ENCODE measurements around the gene AIFM2. TPM values are rescaled to one million over a fixed set of nuclear protein-coding genes. Genes with fewer than 3 reads are reported as not detected.
"Not testable (repeated sequence)": the region's sequence is repeated elsewhere in the genome, so short reads cannot be mapped to it uniquely, and the experiment has no call there.

The AIFM2 gene
- total RNA-seq, 5 donors from 2014 or later (not counting 1 experiment from before 2014, with no cell fraction given), result 3.2 to 5.8 (median 5.1) TPM

DNA sequence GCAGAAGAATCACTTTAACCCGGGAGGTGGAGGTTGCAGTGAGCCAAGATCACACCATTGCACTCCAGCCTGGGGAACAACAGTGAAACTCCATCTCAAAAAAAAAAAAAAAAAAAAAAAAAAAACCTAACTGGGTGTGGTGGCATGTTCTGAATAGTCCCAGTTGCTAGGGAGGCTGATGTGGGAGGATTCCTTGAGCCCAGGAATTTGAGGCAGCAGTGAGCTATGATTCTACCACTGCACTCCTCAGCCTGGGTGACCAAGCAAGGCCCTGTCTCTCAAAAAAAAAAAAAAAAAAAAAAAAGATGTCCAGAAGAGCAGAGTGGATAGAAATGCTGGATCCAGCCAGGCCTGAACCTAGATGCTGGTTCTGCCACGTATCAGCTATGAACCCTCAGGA, 51.8 kb downstream of the AIFM2 start:
- H3K27ac ChIP-seq (ENCODE audit: low read length); H3K4me1 Mint-ChIP-seq; H3K36me3 ChIP-seq (ENCODE audit: control insufficient read depth in 2 of 2, extremely low read depth in 1 of 2, insufficient read depth in 1 of 2, low read length in 1 of 2); H3K9me3 Mint-ChIP-seq; H3K36me3 Mint-ChIP-seq; H3K4me1 ChIP-seq (ENCODE audit: control insufficient read depth in 1 of 2, extremely low read depth in 1 of 2, insufficient read depth in 2 of 2, low read length in 2 of 2); H3K27ac Mint-ChIP-seq; H3K4me3 ChIP-seq (ENCODE audit: control insufficient read depth in 1 of 2, extremely low read depth in 1 of 2, low read length in 1 of 2); ATAC-seq (replicated peaks in 1 of 4); H3K9me3 ChIP-seq; DNase-seq; H3K4me3 Mint-ChIP-seq: not testable (repeated sequence)
- H3K27me3 Mint-ChIP-seq, result peaks cover 5 to 11% of the 10 kb centered on the region in 2 donors
- ChIA-PET POLR2A (interaction anchor here in 1 of 2 donors (0.6 kb wide), 1 partner anchor 785 kb away, joined by 4 read pairs; no protein-coding TSS in a partner anchor), CTCF (interaction anchor here in 1 of 2 donors (0.7 kb wide), 1 partner anchor 352 kb away, joined by 3 read pairs; no protein-coding TSS in a partner anchor)
- 86% methylated on average over 1 of the region's 2 CpGs for WGBS (ENCODE audit: insufficient coverage)
- peaks cover 0 to 13% of the 10 kb centered on the region in 2 experiments for H3K27me3 ChIP-seq (replicated peaks in 1 of 2; ENCODE audit: control insufficient read depth in 2 of 2, extremely low read depth in 1 of 2, insufficient read depth in 2 of 2, low read length in 1 of 2)

- POLR2A ChIA-PET, result no interaction called here
- H3K27ac Mint-ChIP-seq, result no peak overlapping the region
These were observed 53.7 kb downstream of the AIFM2 start for GRCh38 chr10:70078937-70079336.

DNA sequence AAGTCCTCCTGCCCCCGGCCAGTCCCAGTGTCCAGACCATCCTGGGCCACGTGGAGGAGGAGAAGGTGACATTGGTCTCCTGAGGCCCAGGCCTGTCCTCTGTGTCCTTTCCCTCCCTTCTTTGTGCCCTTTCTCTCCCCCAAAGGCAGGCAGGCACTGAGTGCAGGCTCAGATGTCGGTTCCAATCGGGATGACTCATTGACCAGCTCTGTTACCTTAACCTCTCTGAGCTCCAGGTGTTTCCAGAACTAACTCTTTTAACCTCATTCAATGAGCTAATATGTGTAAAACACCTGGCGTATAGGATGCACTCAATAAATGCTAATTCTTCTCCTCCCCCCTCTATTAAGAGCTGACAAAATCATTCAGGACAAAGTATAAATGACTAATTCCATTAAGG, 54.3 kb downstream of the AIFM2 start:
- Histone ChIP-seq H3K27ac (ENCODE audit: low read length) (no peak overlapping the region), H3K4me1 (ENCODE audit: control insufficient read depth in 1 of 2, extremely low read depth in 1 of 2, insufficient read depth in 2 of 2, low read length in 2 of 2) (no peaks in the 10 kb centered on the region), H3K4me3 (ENCODE audit: control insufficient read depth in 1 of 2, extremely low read depth in 1 of 2, low read length in 1 of 2) (no peak overlapping the region), H3K9me3 (no peaks in the 10 kb centered on the region), H3K36me3 (ENCODE audit: control insufficient read depth in 2 of 2, extremely low read depth in 1 of 2, insufficient read depth in 1 of 2, low read length in 1 of 2) (no peaks in the 10 kb centered on the region), H3K27me3 (replicated peaks in 1 of 2; ENCODE audit: control insufficient read depth in 2 of 2, extremely low read depth in 1 of 2, insufficient read depth in 2 of 2, low read length in 1 of 2) (peaks cover 0 to 19% of the 10 kb centered on the region in 2 experiments)
- H3K27ac Mint-ChIP-seq, result no peak overlapping the region
- 67% methylated on average over 2 of the region's 5 CpGs for WGBS (ENCODE audit: insufficient coverage)
- no peaks in the 10 kb centered on the region for H3K36me3 Mint-ChIP-seq
- POLR2A ChIA-PET, result no interaction called here
- H3K9me3 Mint-ChIP-seq, result no peaks in the 10 kb centered on the region
- H3K4me1 Mint-ChIP-seq, result no peaks in the 10 kb centered on the region
- DNase-seq (no peak), ATAC-seq (replicated peaks in 1 of 4) (no peak)
- H3K4me3 Mint-ChIP-seq, result no peak overlapping the region
- CTCF ChIA-PET, result interaction anchor here in 1 of 2 donors (0.6 kb wide), 1 partner anchor 216 kb away, joined by 4 read pairs; no protein-coding TSS in a partner anchor
- H3K27me3 Mint-ChIP-seq, result peaks cover 5 to 11% of the 10 kb centered on the region in 2 donors

More at GRCh38 chr10:70078937-70079336, 53.7 kb downstream of the AIFM2 start:
- Mint-ChIP-seq H3K4me1 (no peaks in the 10 kb centered on the region), H3K4me3 (no peak overlapping the region), H3K27me3 (peaks cover 5 to 11% of the 10 kb centered on the region in 2 donors), H3K9me3 (no peaks in the 10 kb centered on the region), H3K36me3 (no peaks in the 10 kb centered on the region)
- WGBS (ENCODE audit: insufficient coverage), result 84% methylated on average over 5 of the region's 7 CpGs
- DNase-seq (no peak), ATAC-seq (replicated peaks in 1 of 4) (no peak)
- Histone ChIP-seq H3K27me3 (replicated peaks in 1 of 2; ENCODE audit: control insufficient read depth in 2 of 2, extremely low read depth in 1 of 2, insufficient read depth in 2 of 2, low read length in 1 of 2) (peaks cover 0 to 19% of the 10 kb centered on the region in 2 experiments), H3K4me3 (ENCODE audit: control insufficient read depth in 1 of 2, extremely low read depth in 1 of 2, low read length in 1 of 2) (no peak overlapping the region), H3K9me3 (no peaks in the 10 kb centered on the region), H3K4me1 (ENCODE audit: control insufficient read depth in 1 of 2, extremely low read depth in 1 of 2, insufficient read depth in 2 of 2, low read length in 2 of 2) (no peaks in the 10 kb centered on the region), H3K36me3 (ENCODE audit: control insufficient read depth in 2 of 2, extremely low read depth in 1 of 2, insufficient read depth in 1 of 2, low read length in 1 of 2) (no peaks in the 10 kb centered on the region), H3K27ac (ENCODE audit: low read length) (no peak overlapping the region)
- CTCF ChIA-PET, result interaction anchor here in 1 of 2 donors (1.0 kb wide), 1 partner anchor 285 kb away, joined by 3 read pairs; no protein-coding TSS in a partner anchor

DNA sequence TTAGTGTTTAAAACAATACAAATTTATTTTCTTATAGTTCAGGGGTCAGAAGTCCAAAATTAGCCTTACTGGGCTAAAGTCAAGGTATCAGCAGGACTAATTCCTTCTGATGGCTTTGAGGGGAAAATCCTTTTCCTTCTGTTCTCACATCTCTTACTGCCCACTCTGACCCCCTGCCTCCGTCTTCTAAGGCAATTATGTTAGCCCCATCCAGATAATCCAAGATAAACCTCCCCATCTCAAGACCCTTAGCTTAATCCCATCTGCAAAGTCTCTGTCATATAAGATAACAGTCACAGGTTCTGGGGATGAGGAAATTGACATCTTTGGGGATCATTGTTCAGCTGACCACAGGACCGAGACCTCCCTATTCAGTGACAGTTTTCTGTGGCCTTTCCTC, 57.7 kb downstream of the AIFM2 start:
- WGBS (ENCODE audit: insufficient coverage), result 80% methylated on average over 1 of the region's 2 CpGs
- Mint-ChIP-seq H3K4me1 (no peaks in the 10 kb centered on the region), H3K36me3 (no peaks in the 10 kb centered on the region), H3K9me3 (no peaks in the 10 kb centered on the region), H3K27ac (no peak overlapping the region), H3K4me3 (no peak overlapping the region), H3K27me3 (peaks cover 5 to 11% of the 10 kb centered on the region in 2 donors)
- H3K27me3 ChIP-seq (replicated peaks in 1 of 2; ENCODE audit: control insufficient read depth in 2 of 2, extremely low read depth in 1 of 2, insufficient read depth in 2 of 2, low read length in 1 of 2), result peaks cover 0 to 16% of the 10 kb centered on the region in 2 experiments
- POLR2A ChIA-PET, result no interaction called here
- H3K4me1 ChIP-seq (ENCODE audit: control insufficient read depth in 1 of 2, extremely low read depth in 1 of 2, insufficient read depth in 2 of 2, low read length in 2 of 2), result no peaks in the 10 kb centered on the region
- no peaks in the 10 kb centered on the region for H3K9me3 ChIP-seq
- ATAC-seq (replicated peaks in 1 of 4) (no peak), DNase-seq (no peak)
- no peak overlapping the region for H3K4me3 ChIP-seq (ENCODE audit: control insufficient read depth in 1 of 2, extremely low read depth in 1 of 2, low read length in 1 of 2)
- CTCF ChIA-PET, result no interaction called here
- H3K36me3 ChIP-seq (ENCODE audit: control insufficient read depth in 2 of 2, extremely low read depth in 1 of 2, insufficient read depth in 1 of 2, low read length in 1 of 2), result no peaks in the 10 kb centered on the region
- no peak overlapping the region for H3K27ac ChIP-seq (ENCODE audit: low read length)

DNA sequence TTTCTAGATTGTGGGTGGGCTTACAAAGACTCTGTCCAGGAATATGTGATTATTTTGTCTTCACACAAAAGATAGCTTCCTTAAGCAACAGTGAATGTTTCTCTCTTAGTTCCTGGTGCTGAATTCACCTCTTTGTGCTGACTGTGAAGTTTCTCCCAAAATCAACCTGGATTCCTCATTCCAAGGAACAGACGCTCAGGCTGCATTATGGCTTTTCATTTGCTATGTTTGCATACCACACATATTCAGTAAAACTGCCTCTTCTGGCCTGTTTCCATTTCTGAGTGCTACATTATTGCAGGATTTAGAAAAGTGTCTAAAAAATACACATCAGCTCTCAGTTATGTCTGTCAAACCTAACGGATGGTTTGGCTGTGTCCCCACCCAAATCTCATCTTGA, 58.5 kb downstream of the AIFM2 start:
- no peak overlapping the region for H3K27ac ChIP-seq (ENCODE audit: low read length)
- H3K4me3 ChIP-seq (ENCODE audit: control insufficient read depth in 1 of 2, extremely low read depth in 1 of 2, low read length in 1 of 2), result no peak overlapping the region
- no peaks in the 10 kb centered on the region for H3K9me3 ChIP-seq
- DNase-seq (no peak), ATAC-seq (replicated peaks in 1 of 4) (no peak)
- H3K27me3 ChIP-seq (replicated peaks in 1 of 2; ENCODE audit: control insufficient read depth in 2 of 2, extremely low read depth in 1 of 2, insufficient read depth in 2 of 2, low read length in 1 of 2), result peaks cover 0 to 16% of the 10 kb centered on the region in 2 experiments
- Mint-ChIP-seq H3K4me1 (no peaks in the 10 kb centered on the region), H3K9me3 (no peaks in the 10 kb centered on the region), H3K27me3 (peaks cover 5 to 8% of the 10 kb centered on the region in 2 donors), H3K36me3 (no peaks in the 10 kb centered on the region), H3K4me3 (no peak overlapping the region), H3K27ac (no peak overlapping the region)
- no peaks in the 10 kb centered on the region for H3K4me1 ChIP-seq (ENCODE audit: control insufficient read depth in 1 of 2, extremely low read depth in 1 of 2, insufficient read depth in 2 of 2, low read length in 2 of 2)
- no peaks in the 10 kb centered on the region for H3K36me3 ChIP-seq (ENCODE audit: control insufficient read depth in 2 of 2, extremely low read depth in 1 of 2, insufficient read depth in 1 of 2, low read length in 1 of 2)
- ChIA-PET POLR2A (no interaction called here), CTCF (no interaction called here)
- WGBS (ENCODE audit: insufficient coverage), result no CpG with 5 or more reads among the region's 2 CpGs

DNA sequence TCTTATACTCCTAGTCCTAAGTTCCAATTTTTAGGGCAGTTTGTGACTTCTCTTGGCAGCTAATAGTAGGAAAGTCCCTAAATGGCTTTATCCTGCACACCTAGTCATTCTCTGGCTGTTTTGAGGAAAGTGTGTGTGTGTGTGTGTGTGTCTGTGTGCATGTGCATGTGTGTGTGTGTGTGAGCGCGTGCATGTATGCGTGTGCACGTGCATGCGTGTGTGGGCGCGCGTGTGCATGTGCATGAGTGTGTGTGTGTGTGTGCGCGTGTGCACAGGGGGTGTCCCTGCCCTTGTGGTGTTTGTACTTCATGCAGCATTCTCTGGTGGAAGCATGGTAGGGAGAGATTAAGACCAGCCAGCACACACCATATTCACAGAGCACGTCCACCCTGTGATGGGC, 61.8 kb downstream of the AIFM2 start:
- Histone ChIP-seq H3K36me3 (ENCODE audit: control insufficient read depth in 2 of 2, extremely low read depth in 1 of 2, insufficient read depth in 1 of 2, low read length in 1 of 2) (no peaks in the 10 kb centered on the region), H3K27ac (ENCODE audit: low read length) (no peak overlapping the region), H3K4me1 (ENCODE audit: control insufficient read depth in 1 of 2, extremely low read depth in 1 of 2, insufficient read depth in 2 of 2, low read length in 2 of 2) (no peaks in the 10 kb centered on the region), H3K27me3 (replicated peaks in 1 of 2; ENCODE audit: control insufficient read depth in 2 of 2, extremely low read depth in 1 of 2, insufficient read depth in 2 of 2, low read length in 1 of 2) (peaks cover 0 to 6% of the 10 kb centered on the region in 2 experiments), H3K9me3 (no peaks in the 10 kb centered on the region), H3K4me3 (ENCODE audit: control insufficient read depth in 1 of 2, extremely low read depth in 1 of 2, low read length in 1 of 2) (no peak overlapping the region)
- Mint-ChIP-seq H3K27me3 (no peaks in the 10 kb centered on the region), H3K9me3 (no peaks in the 10 kb centered on the region), H3K4me1 (no peaks in the 10 kb centered on the region), H3K27ac (no peak overlapping the region), H3K4me3 (no peak overlapping the region), H3K36me3 (no peaks in the 10 kb centered on the region)
- ChIA-PET POLR2A (no interaction called here), CTCF (interaction anchor here in 1 of 2 donors (0.6 kb wide), 1 partner anchor 12 kb away, joined by 3 read pairs; no protein-coding TSS in a partner anchor)
- no peak for DNase-seq
- ATAC-seq (replicated peaks in 1 of 4), result no peak
- 98% methylated on average over 8 of the region's 11 CpGs for WGBS (ENCODE audit: insufficient coverage)

GRCh38 chr10:70069346-70069745, 63.3 kb downstream of the AIFM2 start:
- no peak overlapping the region for H3K4me3 Mint-ChIP-seq
- CTCF ChIA-PET, result no interaction called here
- no peaks in the 10 kb centered on the region for H3K9me3 Mint-ChIP-seq

More at GRCh38 chr10:70069346-70069745, 63.3 kb downstream of the AIFM2 start:
- Histone ChIP-seq H3K27ac (ENCODE audit: low read length) (no peak overlapping the region), H3K4me1 (ENCODE audit: control insufficient read depth in 1 of 2, extremely low read depth in 1 of 2, insufficient read depth in 2 of 2, low read length in 2 of 2) (no peaks in the 10 kb centered on the region), H3K27me3 (replicated peaks in 1 of 2; ENCODE audit: control insufficient read depth in 2 of 2, extremely low read depth in 1 of 2, insufficient read depth in 2 of 2, low read length in 1 of 2) (no peaks in the 10 kb centered on the region), H3K9me3 (no peaks in the 10 kb centered on the region), H3K4me3 (ENCODE audit: control insufficient read depth in 1 of 2, extremely low read depth in 1 of 2, low read length in 1 of 2) (no peak overlapping the region), H3K36me3 (ENCODE audit: control insufficient read depth in 2 of 2, extremely low read depth in 1 of 2, insufficient read depth in 1 of 2, low read length in 1 of 2) (no peaks in the 10 kb centered on the region)
- no peak overlapping the region for H3K27ac Mint-ChIP-seq
- DNase-seq (no peak), ATAC-seq (replicated peaks in 1 of 4) (no peak)
- H3K27me3 Mint-ChIP-seq, result no peaks in the 10 kb centered on the region
- POLR2A ChIA-PET, result no interaction called here
- H3K36me3 Mint-ChIP-seq, result no peaks in the 10 kb centered on the region
- WGBS (ENCODE audit: insufficient coverage), result 50% methylated on average over 1 of the region's 5 CpGs
- H3K4me1 Mint-ChIP-seq, result no peaks in the 10 kb centered on the region
